ENCODE results near the gene MGAT5B. TPM values are rescaled to one million over a fixed set of nuclear protein-coding genes. Genes with fewer than 3 reads are reported as not detected.

Gene MGAT5B
- total RNA-seq, result 0.17 and 0.26 TPM in 2 replicates
- 0.09 and 0.35 TPM in 2 replicates for polyA plus RNA-seq
- polyA plus RNA-seq (2012), result 0.08 and 0.99 TPM in 2 replicates
- 0.16 and 3.2 TPM in 2 replicates for polyA minus RNA-seq (ENCODE audit: low replicate concordance)

GRCh38 chr17:76868176-76868668, at the start of gene MGAT5B:
TSS of gene MGAT5B (plus strand) at chr17:76868404. CDS start at chr17:76869030, 626 bp downstream.
- no peak for TF ChIP-seq EZH2 (IDR thresholded peaks at IDR 0.05; ENCODE audit: low read length, missing control alignments)
- TF ChIP-seq, protein P1, sequence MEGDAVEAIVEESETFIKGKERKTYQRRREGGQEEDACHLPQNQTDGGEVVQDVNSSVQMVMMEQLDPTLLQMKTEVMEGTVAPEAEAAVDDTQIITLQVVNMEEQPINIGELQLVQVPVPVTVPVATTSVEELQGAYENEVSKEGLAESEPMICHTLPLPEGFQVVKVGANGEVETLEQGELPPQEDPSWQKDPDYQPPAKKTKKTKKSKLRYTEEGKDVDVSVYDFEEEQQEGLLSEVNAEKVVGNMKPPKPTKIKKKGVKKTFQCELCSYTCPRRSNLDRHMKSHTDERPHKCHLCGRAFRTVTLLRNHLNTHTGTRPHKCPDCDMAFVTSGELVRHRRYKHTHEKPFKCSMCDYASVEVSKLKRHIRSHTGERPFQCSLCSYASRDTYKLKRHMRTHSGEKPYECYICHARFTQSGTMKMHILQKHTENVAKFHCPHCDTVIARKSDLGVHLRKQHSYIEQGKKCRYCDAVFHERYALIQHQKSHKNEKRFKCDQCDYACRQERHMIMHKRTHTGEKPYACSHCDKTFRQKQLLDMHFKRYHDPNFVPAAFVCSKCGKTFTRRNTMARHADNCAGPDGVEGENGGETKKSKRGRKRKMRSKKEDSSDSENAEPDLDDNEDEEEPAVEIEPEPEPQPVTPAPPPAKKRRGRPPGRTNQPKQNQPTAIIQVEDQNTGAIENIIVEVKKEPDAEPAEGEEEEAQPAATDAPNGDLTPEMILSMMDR (conservative IDR thresholded peaks at IDR 0.05 in 1 of 2, IDR thresholded peaks at IDR 0.05 in 1 of 2; ENCODE audit: low read depth in 1 of 2, low read length in 2 of 2), result peak in 1 of 2 donors; percentile 50
- no peaks in the 10 kb centered on the region for H3K79me2 ChIP-seq (ENCODE audit: control insufficient read depth, insufficient read depth, low read length)
- H3K4me2 ChIP-seq (ENCODE audit: extremely low read depth, insufficient read depth, low read length), result peak within 1 kb of the TSS; percentile 64
- H3K27me3 ChIP-seq (ENCODE audit: control insufficient read depth, insufficient read depth, low read length), result peaks cover 19% of the 10 kb centered on the region
- H4K20me1 ChIP-seq (ENCODE audit: control insufficient read depth, extremely low read depth, insufficient read depth, low read length), result no peaks in the 10 kb centered on the region
- H3K27ac ChIP-seq (ENCODE audit: insufficient read depth, low read length), result no peak within 1 kb of the TSS
- peak within 1 kb of the TSS; percentile 67 for H2AFZ ChIP-seq (ENCODE audit: low read length)
- peak; percentile 78 to 80 for DNase-seq (ENCODE audit: low read depth in 2 of 2)
- no peaks in the 10 kb centered on the region for H3K9me3 ChIP-seq (ENCODE audit: control insufficient read depth, insufficient read depth, low read depth, low read length)
- H3K4me3 ChIP-seq (replicated peaks in 1 of 4; ENCODE audit: control extremely low read depth in 1 of 4, insufficient read depth in 1 of 4, low read depth in 3 of 4, low read length in 4 of 4), result peak within 1 kb of the TSS in 1 of 4 experiments; percentile 17
- no peaks in the 10 kb centered on the region for H3K36me3 ChIP-seq (ENCODE audit: control insufficient read depth, insufficient read depth, low read length)
- H3K4me1 ChIP-seq (ENCODE audit: control insufficient read depth, extremely low read depth, insufficient read depth, low read length), result peaks cover 23% of the 10 kb centered on the region
- no peak within 1 kb of the TSS for H3K9ac ChIP-seq (ENCODE audit: insufficient read depth, low read length)

GRCh38 chr17:76820039-76820438, 48.2 kb upstream of the MGAT5B start:
- H3K4me2 ChIP-seq (ENCODE audit: extremely low read depth, insufficient read depth, low read length), result no peak overlapping the region
- H2AFZ ChIP-seq (ENCODE audit: low read length), result no peak overlapping the region
- no peak for DNase-seq (ENCODE audit: low read depth in 2 of 2)
- H3K36me3 ChIP-seq (ENCODE audit: control insufficient read depth, insufficient read depth, low read length), result no peaks in the 10 kb centered on the region
- H3K9me3 ChIP-seq (ENCODE audit: control insufficient read depth, insufficient read depth, low read depth, low read length), result no peaks in the 10 kb centered on the region
- no peaks in the 10 kb centered on the region for H4K20me1 ChIP-seq (ENCODE audit: control insufficient read depth, extremely low read depth, insufficient read depth, low read length)
- H3K79me2 ChIP-seq (ENCODE audit: control insufficient read depth, insufficient read depth, low read length), result no peaks in the 10 kb centered on the region
- no peaks in the 10 kb centered on the region for H3K4me1 ChIP-seq (ENCODE audit: control insufficient read depth, extremely low read depth, insufficient read depth, low read length)
- no peak overlapping the region for H3K27ac ChIP-seq (ENCODE audit: insufficient read depth, low read length)
- no peak overlapping the region for H3K4me3 ChIP-seq (replicated peaks in 1 of 4; ENCODE audit: control extremely low read depth in 1 of 4, insufficient read depth in 1 of 4, low read depth in 3 of 4, low read length in 4 of 4)
- no peak overlapping the region for H3K9ac ChIP-seq (ENCODE audit: insufficient read depth, low read length)
- H3K27me3 ChIP-seq (ENCODE audit: control insufficient read depth, insufficient read depth, low read length), result peaks cover 5% of the 10 kb centered on the region
- no peak for TF ChIP-seq EZH2 (IDR thresholded peaks at IDR 0.05; ENCODE audit: low read length, missing control alignments)
- TF ChIP-seq, protein P1 (conservative IDR thresholded peaks at IDR 0.05 in 1 of 2, IDR thresholded peaks at IDR 0.05 in 1 of 2; ENCODE audit: low read depth in 1 of 2, low read length in 2 of 2), result no peak

DNA sequence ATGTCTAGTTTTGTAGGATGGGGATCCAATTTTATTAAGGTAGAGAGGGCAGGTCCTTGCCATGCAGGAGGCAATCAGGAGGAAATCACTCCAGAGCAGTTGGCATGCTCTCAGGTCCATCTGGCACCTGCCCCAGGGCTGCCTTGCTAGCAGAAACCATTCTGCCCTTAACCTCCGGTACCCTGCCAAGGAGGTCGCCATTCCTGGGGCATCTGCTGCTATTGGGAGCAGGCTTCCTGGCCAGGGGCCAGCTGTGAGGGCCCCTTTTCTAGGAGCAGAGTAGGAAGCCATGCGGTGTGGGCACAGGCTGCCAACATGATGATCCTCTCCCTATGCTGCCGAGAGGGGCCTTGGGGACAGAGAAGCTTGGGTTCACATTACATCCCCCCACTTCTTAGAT, 47.6 kb upstream of the MGAT5B start:
- H3K36me3 ChIP-seq (ENCODE audit: control insufficient read depth, insufficient read depth, low read length), result no peaks in the 10 kb centered on the region
- DNase-seq (ENCODE audit: low read depth in 2 of 2), result no peak
- H3K4me1 ChIP-seq (ENCODE audit: control insufficient read depth, extremely low read depth, insufficient read depth, low read length), result no peaks in the 10 kb centered on the region
- no peaks in the 10 kb centered on the region for H3K79me2 ChIP-seq (ENCODE audit: control insufficient read depth, insufficient read depth, low read length)
- no peak overlapping the region for H3K27ac ChIP-seq (ENCODE audit: insufficient read depth, low read length)
- H3K27me3 ChIP-seq (ENCODE audit: control insufficient read depth, insufficient read depth, low read length), result peaks cover 5% of the 10 kb centered on the region
- H3K9me3 ChIP-seq (ENCODE audit: control insufficient read depth, insufficient read depth, low read depth, low read length), result no peaks in the 10 kb centered on the region
- H3K9ac ChIP-seq (ENCODE audit: insufficient read depth, low read length), result no peak overlapping the region
- no peak overlapping the region for H3K4me2 ChIP-seq (ENCODE audit: extremely low read depth, insufficient read depth, low read length)
- H2AFZ ChIP-seq (ENCODE audit: low read length), result no peak overlapping the region
- no peak overlapping the region for H3K4me3 ChIP-seq (replicated peaks in 1 of 4; ENCODE audit: control extremely low read depth in 1 of 4, insufficient read depth in 1 of 4, low read depth in 3 of 4, low read length in 4 of 4)
- no peaks in the 10 kb centered on the region for H4K20me1 ChIP-seq (ENCODE audit: control insufficient read depth, extremely low read depth, insufficient read depth, low read length)
- TF ChIP-seq, protein P1 (conservative IDR thresholded peaks at IDR 0.05 in 1 of 2, IDR thresholded peaks at IDR 0.05 in 1 of 2; ENCODE audit: low read depth in 1 of 2, low read length in 2 of 2), result no peak
- TF ChIP-seq EZH2 (IDR thresholded peaks at IDR 0.05; ENCODE audit: low read length, missing control alignments), result no peak

Data from fibroblast of lung (primary cell).